Brain microvascular endothelial cell (primary cell): ENCODE data around the gene ZFAND2A.

ENCODE experiments used
- DNase-seq: peaks from one replicate; pipeline ENCODE4 v3.0.0-alpha.2; 2020
- H3K27ac ChIP-seq: fragments of 250-450 bp; sonication (Bioruptor Pico); 2 replicates; pipeline ENCODE4 v1.5.1; 2020; ENCODE audit warnings: mild to moderate bottlenecking, moderate library complexity
- H3K27me3 ChIP-seq: fragments of 250-450 bp; sonication (Bioruptor Pico); replicated peaks from 2 replicates; pipeline ENCODE4 v1.5.1; 2020; ENCODE audit warnings: mild to moderate bottlenecking
- H3K36me3 ChIP-seq: fragments of 250-450 bp; sonication (Bioruptor Pico); replicated peaks from 2 replicates; pipeline ENCODE4 v1.5.1; 2020; ENCODE audit warnings: mild to moderate bottlenecking
- H3K4me3 ChIP-seq: 2 replicates; pipeline ENCODE4 v1.5.1; 2011; ENCODE audit warnings: low read depth, mild to moderate bottlenecking, control low read depth, low read length, moderate library complexity
- in situ Hi-C: cut with HindIII; loops from 2 replicates; pipeline ENCODE4 v1.10.0; 2017; ENCODE audit warnings: low sequenced_read_pairs, low pct_ligation_motif_present
- TF ChIP-seq, protein P1 (sequence below): IDR thresholded peaks from 2 replicates; pipeline ENCODE4 v1.5.1; 2011; ENCODE audit warnings: low read depth, mild to moderate bottlenecking, moderate library complexity, low read length, control low read depth, inconsistent platforms; ENCODE audit errors: missing control alignments

The ZFAND2A gene

DNA sequence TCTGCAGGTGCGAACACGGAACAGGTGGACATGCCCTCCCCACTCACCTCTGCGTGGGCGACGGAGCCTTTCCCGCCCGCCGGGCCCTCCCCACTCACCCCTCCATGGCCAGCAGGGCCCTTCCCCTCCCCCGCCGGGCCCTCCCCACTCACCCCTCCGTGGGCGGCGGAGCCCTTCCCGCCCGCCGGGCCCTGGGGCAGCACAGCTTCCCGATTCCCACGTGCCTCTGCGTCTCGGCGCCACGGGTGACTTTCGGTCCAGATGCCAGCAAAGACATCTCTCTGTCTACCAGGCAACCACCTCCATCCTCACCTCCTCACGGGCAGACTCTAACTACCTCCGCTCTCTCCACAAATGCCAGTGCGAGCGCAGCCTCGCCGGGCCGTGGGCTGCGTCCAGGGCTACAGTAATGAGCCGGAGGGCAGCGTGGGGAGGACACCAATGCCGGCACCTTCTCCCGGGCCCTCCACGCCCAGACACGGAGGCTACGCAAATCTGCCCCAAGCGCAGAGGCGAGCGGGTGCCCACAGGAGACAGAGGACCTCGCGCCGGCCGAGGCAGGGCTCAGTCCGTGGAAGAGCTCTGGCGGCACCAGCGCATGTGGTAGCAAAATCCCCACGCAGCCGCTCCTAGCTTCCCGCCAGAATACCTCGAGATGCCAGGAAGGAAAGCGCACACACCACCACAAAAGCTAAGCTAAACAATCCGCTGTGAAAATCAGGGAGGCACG, 50.2 kb downstream of the ZFAND2A start:
- in situ Hi-C loops = no loop called here

GRCh38 chr7:1108264-1108920, 51.6 kb downstream of the ZFAND2A start:
- DNase-seq = no peak
- Histone ChIP-seq H3K27me3 (no peaks in the 10 kb centered on the region), H3K36me3 (peaks cover 2% of the 10 kb centered on the region), H3K27ac (no peak overlapping the region), H3K4me3 (no peak overlapping the region)
- in situ Hi-C loops = no loop called here
- TF ChIP-seq, protein P1, sequence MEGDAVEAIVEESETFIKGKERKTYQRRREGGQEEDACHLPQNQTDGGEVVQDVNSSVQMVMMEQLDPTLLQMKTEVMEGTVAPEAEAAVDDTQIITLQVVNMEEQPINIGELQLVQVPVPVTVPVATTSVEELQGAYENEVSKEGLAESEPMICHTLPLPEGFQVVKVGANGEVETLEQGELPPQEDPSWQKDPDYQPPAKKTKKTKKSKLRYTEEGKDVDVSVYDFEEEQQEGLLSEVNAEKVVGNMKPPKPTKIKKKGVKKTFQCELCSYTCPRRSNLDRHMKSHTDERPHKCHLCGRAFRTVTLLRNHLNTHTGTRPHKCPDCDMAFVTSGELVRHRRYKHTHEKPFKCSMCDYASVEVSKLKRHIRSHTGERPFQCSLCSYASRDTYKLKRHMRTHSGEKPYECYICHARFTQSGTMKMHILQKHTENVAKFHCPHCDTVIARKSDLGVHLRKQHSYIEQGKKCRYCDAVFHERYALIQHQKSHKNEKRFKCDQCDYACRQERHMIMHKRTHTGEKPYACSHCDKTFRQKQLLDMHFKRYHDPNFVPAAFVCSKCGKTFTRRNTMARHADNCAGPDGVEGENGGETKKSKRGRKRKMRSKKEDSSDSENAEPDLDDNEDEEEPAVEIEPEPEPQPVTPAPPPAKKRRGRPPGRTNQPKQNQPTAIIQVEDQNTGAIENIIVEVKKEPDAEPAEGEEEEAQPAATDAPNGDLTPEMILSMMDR = no peak

More for the DNA sequence above, 50.2 kb downstream of the ZFAND2A start:
- Histone ChIP-seq H3K27me3 (no peaks in the 10 kb centered on the region), H3K36me3 (peaks cover 2% of the 10 kb centered on the region), H3K27ac (no peak overlapping the region), H3K4me3 (no peak overlapping the region)
- no peak for DNase-seq
- TF ChIP-seq, protein P1 = no peak

DNA sequence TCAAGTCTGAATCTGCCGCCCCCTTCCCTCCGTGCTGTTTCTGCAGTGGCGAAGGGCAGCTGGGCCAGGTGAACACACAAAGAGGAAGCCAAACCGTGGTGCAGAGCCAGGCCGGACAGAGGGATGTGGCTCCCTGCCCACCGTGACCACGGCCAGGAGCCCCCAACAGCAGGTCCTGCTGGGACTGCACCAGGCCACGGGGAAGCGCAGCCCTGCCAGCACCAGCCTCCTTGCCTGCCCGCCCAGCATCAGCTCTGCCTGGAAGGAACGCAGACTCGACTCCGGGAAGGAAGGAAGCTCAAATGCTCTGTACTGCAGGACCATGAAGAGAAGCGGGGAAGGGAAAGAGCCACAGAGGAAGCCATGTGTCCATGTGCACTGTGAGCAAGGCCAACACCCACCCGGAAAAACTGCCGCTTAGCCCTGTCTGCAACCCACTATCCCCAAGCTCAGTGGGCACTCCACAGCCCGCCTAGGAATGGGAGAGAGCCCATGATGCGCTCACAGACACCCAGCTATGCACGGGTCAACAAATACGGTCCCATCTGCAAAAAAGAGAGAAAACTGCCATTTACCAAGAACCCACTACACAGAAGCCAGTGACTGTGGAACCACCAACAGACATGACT, 53.1 kb downstream of the ZFAND2A start:
- no peak overlapping the region for H3K27ac ChIP-seq
- H3K27me3 ChIP-seq = no peaks in the 10 kb centered on the region
- in situ Hi-C loops = no loop called here
- TF ChIP-seq, protein P1 = no peak
- no peak overlapping the region for H3K4me3 ChIP-seq
- no peak for DNase-seq
- no peaks in the 10 kb centered on the region for H3K36me3 ChIP-seq

DNA sequence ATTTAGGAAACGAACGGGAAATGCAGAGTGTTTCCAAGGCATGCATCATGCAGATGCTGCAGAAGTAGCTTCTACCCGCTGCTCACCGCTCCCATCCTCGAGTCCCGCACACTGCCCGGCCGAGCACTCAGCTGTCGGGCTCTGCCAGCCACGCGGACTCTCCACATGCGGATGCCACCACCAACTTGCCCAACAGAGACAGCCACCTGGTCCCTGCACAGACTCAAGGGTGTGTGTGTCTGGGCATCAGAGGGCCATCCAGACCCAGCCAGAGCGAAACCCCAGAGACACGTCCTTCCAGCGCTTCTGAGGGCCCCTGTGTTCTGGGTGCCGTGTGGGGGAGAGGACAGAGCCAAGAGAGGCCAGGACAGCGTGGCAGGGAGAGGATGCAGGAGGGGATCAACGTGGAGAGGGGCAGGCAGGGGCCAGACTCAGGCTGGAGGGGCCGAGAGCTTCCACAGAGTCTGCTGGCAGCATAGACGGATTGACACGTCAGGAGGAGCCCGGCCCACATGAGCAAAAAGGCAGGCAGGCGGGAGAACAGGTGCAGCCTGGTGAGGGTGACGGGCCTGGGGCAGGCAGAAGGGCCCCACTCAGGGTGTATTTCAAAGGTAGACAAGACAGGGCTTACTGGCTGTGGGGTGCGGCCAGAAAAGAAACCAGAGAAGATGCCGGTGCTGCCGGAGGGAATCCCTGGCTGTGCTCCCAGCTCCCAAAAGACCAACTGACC, 53.8 kb downstream of the ZFAND2A start:
- Histone ChIP-seq H3K36me3 (no peaks in the 10 kb centered on the region), H3K27ac (no peak overlapping the region), H3K27me3 (no peaks in the 10 kb centered on the region), H3K4me3 (no peak overlapping the region)
- no peak for DNase-seq
- TF ChIP-seq, protein P1 = no peak
- in situ Hi-C loops = no loop called here

- DNase-seq = no peak
- Histone ChIP-seq H3K27me3 (no peaks in the 10 kb centered on the region), H3K27ac (no peak overlapping the region), H3K4me3 (no peak overlapping the region), H3K36me3 (no peaks in the 10 kb centered on the region)
- in situ Hi-C loops = no loop called here
- TF ChIP-seq, protein P1 = no peak
These were observed 54.8 kb downstream of the ZFAND2A start for GRCh38 chr7:1105189-1105588.
